ENCODE measurements around the gene DALRD3. TPM values are rescaled to one million over a fixed set of nuclear protein-coding genes. Genes with fewer than 3 reads are reported as not detected.

DALRD3 gene
- total and polyA plus RNA-seq, 2 donors (not counting 1 experiment from before 2014, with no cell fraction given): 57.2 to 82.6 TPM

DNA sequence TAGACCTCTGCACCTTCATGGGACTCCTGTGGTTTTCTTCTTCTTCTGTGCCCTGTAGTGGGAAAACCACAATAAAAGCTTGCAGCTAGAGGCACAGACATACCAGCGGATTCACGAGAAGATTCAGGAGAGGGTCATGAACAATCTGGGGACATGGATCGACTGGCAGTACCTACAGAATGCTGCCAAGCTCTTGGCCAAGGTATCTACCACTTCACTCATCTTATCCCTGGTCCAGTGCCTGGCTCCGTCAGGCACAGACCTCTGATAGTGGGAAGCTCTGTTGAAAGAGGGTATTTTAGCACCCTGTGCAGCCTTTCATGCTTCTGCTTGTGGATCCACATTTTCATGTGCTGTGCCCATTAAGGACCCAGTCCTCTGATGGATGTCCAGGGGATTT, 38.1 kb downstream of the DALRD3 start:
- no peak overlapping the region for H3K27ac ChIP-seq (ENCODE audit: low read length in 2 of 2)
- no peaks in the 10 kb centered on the region for H3K9me3 Mint-ChIP-seq (ENCODE audit: insufficient read depth)
- ChIA-PET CTCF (interaction anchor here (0.7 kb wide), 1 partner anchor 292 kb away, joined by 3 read pairs; no protein-coding TSS in a partner anchor), POLR2A (no interaction called here)
- H3K4me1 Mint-ChIP-seq: no peaks in the 10 kb centered on the region
- WGBS (ENCODE audit: insufficient coverage): 100% methylated on average over 3 of the region's 4 CpGs
- no peak overlapping the region for H3K4me3 ChIP-seq (ENCODE audit: control extremely low read depth in 1 of 5, extremely low read depth in 1 of 5, insufficient read depth in 1 of 5, low read depth in 2 of 5, low read length in 4 of 5)
- H3K4me2 ChIP-seq (replicated peaks; ENCODE audit: low read depth, low read length, poor library complexity, severe bottlenecking): no peak overlapping the region
- no peaks in the 10 kb centered on the region for H3K27me3 ChIP-seq (replicated peaks in 1 of 4; ENCODE audit: control extremely low read depth in 1 of 4, control insufficient read depth in 3 of 4, insufficient read depth in 4 of 4, low read length in 3 of 4)
- no peak overlapping the region for H3K9ac ChIP-seq (ENCODE audit: low read length)
- H3K27ac Mint-ChIP-seq: no peak overlapping the region
- H3K9me3 ChIP-seq (ENCODE audit: control extremely low read depth in 1 of 3, control insufficient read depth in 2 of 3, insufficient read depth in 1 of 3, low read length in 2 of 3): no peaks in the 10 kb centered on the region
- H3K27me3 Mint-ChIP-seq: no peaks in the 10 kb centered on the region
- H2AFZ ChIP-seq (ENCODE audit: insufficient read depth, low read depth, low read length, poor library complexity, severe bottlenecking): no peak overlapping the region
- H3K4me1 ChIP-seq (ENCODE audit: control insufficient read depth in 2 of 2, insufficient read depth in 2 of 2, low read length in 2 of 2): no peaks in the 10 kb centered on the region
- ATAC-seq (ENCODE audit: low read depth) (no peak), DNase-seq (no peak)
- no peaks in the 10 kb centered on the region for H4K20me1 ChIP-seq (ENCODE audit: control insufficient read depth, insufficient read depth, low read length, poor library complexity, severe bottlenecking)
- no peak overlapping the region for H3K4me3 Mint-ChIP-seq
- no peaks in the 10 kb centered on the region for H3K79me2 ChIP-seq (ENCODE audit: control insufficient read depth, insufficient read depth, low read length)
- intact Hi-C loops (cut with micrococcal nuclease): no loop called here
- peaks cover 1 to 70% of the 10 kb centered on the region in 2 experiments for H3K36me3 ChIP-seq (replicated peaks in 1 of 2; ENCODE audit: control extremely low read depth in 1 of 2, control insufficient read depth in 1 of 2, extremely low read depth in 1 of 2, insufficient read depth in 2 of 2, low read length in 1 of 2)
- no peak for TF ChIP-seq EZH2 (IDR thresholded peaks at IDR 0.05; ENCODE audit: borderline replicate concordance, insufficient read depth, low read depth, low read length, poor library complexity, severe bottlenecking)
- TF ChIP-seq, protein P1, sequence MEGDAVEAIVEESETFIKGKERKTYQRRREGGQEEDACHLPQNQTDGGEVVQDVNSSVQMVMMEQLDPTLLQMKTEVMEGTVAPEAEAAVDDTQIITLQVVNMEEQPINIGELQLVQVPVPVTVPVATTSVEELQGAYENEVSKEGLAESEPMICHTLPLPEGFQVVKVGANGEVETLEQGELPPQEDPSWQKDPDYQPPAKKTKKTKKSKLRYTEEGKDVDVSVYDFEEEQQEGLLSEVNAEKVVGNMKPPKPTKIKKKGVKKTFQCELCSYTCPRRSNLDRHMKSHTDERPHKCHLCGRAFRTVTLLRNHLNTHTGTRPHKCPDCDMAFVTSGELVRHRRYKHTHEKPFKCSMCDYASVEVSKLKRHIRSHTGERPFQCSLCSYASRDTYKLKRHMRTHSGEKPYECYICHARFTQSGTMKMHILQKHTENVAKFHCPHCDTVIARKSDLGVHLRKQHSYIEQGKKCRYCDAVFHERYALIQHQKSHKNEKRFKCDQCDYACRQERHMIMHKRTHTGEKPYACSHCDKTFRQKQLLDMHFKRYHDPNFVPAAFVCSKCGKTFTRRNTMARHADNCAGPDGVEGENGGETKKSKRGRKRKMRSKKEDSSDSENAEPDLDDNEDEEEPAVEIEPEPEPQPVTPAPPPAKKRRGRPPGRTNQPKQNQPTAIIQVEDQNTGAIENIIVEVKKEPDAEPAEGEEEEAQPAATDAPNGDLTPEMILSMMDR (IDR thresholded peaks at IDR 0.05): no peak

DNA sequence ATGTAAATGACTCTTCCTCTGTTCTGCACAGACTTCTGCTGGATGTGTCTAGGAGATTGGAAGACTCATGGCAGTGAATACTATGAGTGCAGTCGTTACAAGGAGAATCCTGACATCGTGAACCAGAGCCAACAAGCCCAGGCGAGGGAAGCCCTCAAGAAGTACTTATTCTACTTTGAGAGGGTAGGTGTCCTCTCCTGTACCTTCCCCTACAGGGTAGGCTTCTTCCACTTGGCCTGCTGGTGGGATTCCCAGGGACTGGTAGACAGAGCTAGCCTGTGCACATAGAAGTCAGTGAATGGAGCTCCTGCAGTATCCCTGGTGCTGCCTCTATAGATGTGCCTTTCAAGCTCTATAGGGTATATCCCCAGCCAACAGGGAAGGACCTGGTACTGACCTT, 38.9 kb downstream of the DALRD3 start:
- WGBS (ENCODE audit: insufficient coverage): 100% methylated on average over 3 of the region's 3 CpGs
- Histone ChIP-seq H3K9me3 (ENCODE audit: control extremely low read depth in 1 of 3, control insufficient read depth in 2 of 3, insufficient read depth in 1 of 3, low read length in 2 of 3) (no peaks in the 10 kb centered on the region), H3K4me3 (ENCODE audit: control extremely low read depth in 1 of 5, extremely low read depth in 1 of 5, insufficient read depth in 1 of 5, low read depth in 2 of 5, low read length in 4 of 5) (no peak overlapping the region), H3K27ac (ENCODE audit: low read length in 2 of 2) (no peak overlapping the region), H3K4me1 (ENCODE audit: control insufficient read depth in 2 of 2, insufficient read depth in 2 of 2, low read length in 2 of 2) (no peaks in the 10 kb centered on the region), H3K27me3 (replicated peaks in 1 of 4; ENCODE audit: control extremely low read depth in 1 of 4, control insufficient read depth in 3 of 4, insufficient read depth in 4 of 4, low read length in 3 of 4) (no peaks in the 10 kb centered on the region), H4K20me1 (ENCODE audit: control insufficient read depth, insufficient read depth, low read length, poor library complexity, severe bottlenecking) (no peaks in the 10 kb centered on the region), H3K9ac (ENCODE audit: low read length) (no peak overlapping the region), H3K36me3 (replicated peaks in 1 of 2; ENCODE audit: control extremely low read depth in 1 of 2, control insufficient read depth in 1 of 2, extremely low read depth in 1 of 2, insufficient read depth in 2 of 2, low read length in 1 of 2) (peaks cover 1 to 72% of the 10 kb centered on the region in 2 experiments), H2AFZ (ENCODE audit: insufficient read depth, low read depth, low read length, poor library complexity, severe bottlenecking) (no peak overlapping the region), H3K79me2 (ENCODE audit: control insufficient read depth, insufficient read depth, low read length) (no peaks in the 10 kb centered on the region), H3K4me2 (replicated peaks; ENCODE audit: low read depth, low read length, poor library complexity, severe bottlenecking) (no peak overlapping the region)
- intact Hi-C loops (cut with micrococcal nuclease): no loop called here
- no peaks in the 10 kb centered on the region for H3K27me3 Mint-ChIP-seq
- DNase-seq: no peak
- ATAC-seq (ENCODE audit: low read depth): no peak
- H3K4me3 Mint-ChIP-seq: no peak overlapping the region
- H3K27ac Mint-ChIP-seq: no peak overlapping the region
- POLR2A ChIA-PET: no interaction called here
- TF ChIP-seq EZH2 (IDR thresholded peaks at IDR 0.05; ENCODE audit: borderline replicate concordance, insufficient read depth, low read depth, low read length, poor library complexity, severe bottlenecking): no peak
- TF ChIP-seq, protein P1 (IDR thresholded peaks at IDR 0.05): no peak
- no peaks in the 10 kb centered on the region for H3K4me1 Mint-ChIP-seq
- CTCF ChIA-PET: interaction anchor here (1.4 kb wide), 1 partner anchor 8 kb away, joined by 3 read pairs; no protein-coding TSS in a partner anchor
- H3K9me3 Mint-ChIP-seq (ENCODE audit: insufficient read depth): no peaks in the 10 kb centered on the region
